Islet of Langerhans (tissue), 1 donor: ENCODE data around the gene ZNF316.

Source experiments
- FAIRE-seq: peaks from one replicate; lab custom pipeline; 2011; peaks lifted over from hg19 to GRCh38; lab: Jason Lieb, UNC

Gene ZNF316

DNA sequence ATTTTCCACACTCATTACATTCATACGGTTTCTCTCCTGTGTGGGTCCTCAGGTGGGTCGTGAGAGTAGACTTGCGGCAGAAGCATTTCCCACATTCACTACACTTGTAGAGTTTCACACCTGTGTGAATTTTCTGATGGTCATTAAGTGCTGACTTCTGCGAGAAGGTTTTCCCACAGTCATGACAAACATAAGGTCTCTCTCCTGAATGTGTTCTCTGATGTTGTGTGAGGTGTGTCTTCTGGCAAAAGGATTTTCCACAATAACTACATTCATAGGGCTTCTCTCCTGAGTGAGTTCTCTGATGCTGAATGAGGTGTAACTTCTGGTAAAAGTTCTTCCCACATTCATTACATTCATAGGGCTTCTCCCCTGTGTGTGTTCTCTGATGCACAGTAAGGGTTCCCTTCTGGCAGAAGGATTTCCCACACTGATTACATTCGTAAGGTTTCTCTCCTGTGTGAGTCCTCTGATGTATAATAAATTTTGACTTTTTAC lies 54.5 kb downstream of the ZNF316 start:
- FAIRE-seq = no peak

DNA sequence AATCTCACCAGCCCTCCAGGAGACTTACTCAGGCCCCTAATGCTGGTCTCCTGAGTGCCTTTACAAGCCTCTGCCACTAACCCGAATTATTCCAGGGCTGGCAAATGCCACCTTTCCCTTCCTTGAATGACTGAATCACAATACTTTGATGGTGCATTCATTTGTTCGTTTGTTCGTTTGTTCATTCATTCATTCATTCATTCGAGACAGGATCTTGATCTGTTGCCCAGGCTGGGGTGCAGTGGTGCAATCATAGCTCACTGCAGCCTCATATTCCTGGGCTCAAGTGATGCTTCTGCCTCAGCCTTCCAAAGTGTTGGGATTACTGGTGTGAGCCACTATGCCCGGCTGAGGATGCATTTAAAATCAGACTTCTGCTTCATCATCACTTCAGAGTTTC lies 63.7 kb downstream of the ZNF316 start:
- FAIRE-seq = no peak

GRCh38 chr7:6701860-6702259 lies 64.7 kb downstream of the ZNF316 start:
- no peak for FAIRE-seq
